HFFc6 (cell line): Measurements from ENCODE around the gene BTBD1. TPM values are rescaled to one million over a fixed set of nuclear protein-coding genes. Genes with fewer than 3 reads are reported as not detected.

Experiments used
- DNase-seq: peaks from one replicate; pipeline ENCODE4 v3.0.0-alpha.2; 2018
- H3K27ac Mint-ChIP-seq: 2 replicates; pipeline ENCODE4 v1.8.0; 2020; ENCODE audit warnings: mild to moderate bottlenecking, mixed read lengths
- H3K27me3 Mint-ChIP-seq: 2 replicates; pipeline ENCODE4 v1.8.0; 2021; ENCODE audit warnings: mild to moderate bottlenecking, moderate library complexity, mixed read lengths; ENCODE audit not compliant: insufficient read depth
- H3K36me3 Mint-ChIP-seq: 2 replicates; pipeline ENCODE4 v1.8.0; 2021; ENCODE audit warnings: low read depth, mixed read lengths
- H3K4me1 Mint-ChIP-seq: 2 replicates; pipeline ENCODE4 v1.8.0; 2020; ENCODE audit warnings: low read depth, mixed read lengths
- H3K4me3 Mint-ChIP-seq: 2 replicates; pipeline ENCODE4 v1.8.0; 2020; ENCODE audit warnings: mild to moderate bottlenecking, moderate library complexity, mixed read lengths
- H3K9me3 Mint-ChIP-seq: 2 replicates; pipeline ENCODE4 v1.8.0; 2020; ENCODE audit warnings: mild to moderate bottlenecking, mixed read lengths
- total RNA-seq, 6 experiments: library from RNA; stranded (reverse); fragmentation: NEBNext Ultra II Directional; extraction: Animal tissue kit (Norgen Biotek cat#: 25700); gene quantifications; 2 replicates in 1 of 6; 3 replicates in 5 of 6; pipeline ENCODE4 v1.2.3, GENCODE V29; 2021
- TF ChIP-seq, protein P1 (sequence below): fragments of 200-600 bp; sonication (generic); IDR thresholded peaks from 2 replicates; pipeline ENCODE4 v1.5.0; 2021; ENCODE audit warnings: antibody characterized with exemption, mild to moderate bottlenecking

The BTBD1 gene
- total RNA-seq, 6 experiments from 2014 or later = 62.2 to 74.8 (median 69.4) TPM

DNA sequence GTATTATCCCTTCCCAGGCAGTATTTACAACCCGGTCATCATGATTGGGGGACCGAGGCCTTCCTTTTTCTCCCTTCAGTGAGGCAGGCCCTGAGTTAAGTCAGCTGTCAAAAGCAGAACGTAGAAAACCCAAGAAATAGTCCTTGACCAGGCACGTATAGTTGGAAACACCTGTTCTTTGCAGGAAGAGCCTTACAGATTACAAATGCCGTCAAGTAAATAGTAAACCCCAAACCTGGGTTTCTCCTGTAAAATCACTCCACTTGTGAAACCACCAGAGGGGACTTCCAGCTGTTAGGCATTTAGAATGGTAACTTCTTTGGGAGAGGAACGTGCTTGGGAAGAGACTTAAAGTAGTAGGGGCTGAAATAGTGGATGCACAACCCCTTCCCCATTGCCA lies 1.0 kb upstream of the BTBD1 start:
- H3K36me3 Mint-ChIP-seq = peaks cover 26% of the 10 kb centered on the region
- no peaks in the 10 kb centered on the region; the same call in 1 of the 2 replicates for H3K27me3 Mint-ChIP-seq
- TF ChIP-seq, protein P1, sequence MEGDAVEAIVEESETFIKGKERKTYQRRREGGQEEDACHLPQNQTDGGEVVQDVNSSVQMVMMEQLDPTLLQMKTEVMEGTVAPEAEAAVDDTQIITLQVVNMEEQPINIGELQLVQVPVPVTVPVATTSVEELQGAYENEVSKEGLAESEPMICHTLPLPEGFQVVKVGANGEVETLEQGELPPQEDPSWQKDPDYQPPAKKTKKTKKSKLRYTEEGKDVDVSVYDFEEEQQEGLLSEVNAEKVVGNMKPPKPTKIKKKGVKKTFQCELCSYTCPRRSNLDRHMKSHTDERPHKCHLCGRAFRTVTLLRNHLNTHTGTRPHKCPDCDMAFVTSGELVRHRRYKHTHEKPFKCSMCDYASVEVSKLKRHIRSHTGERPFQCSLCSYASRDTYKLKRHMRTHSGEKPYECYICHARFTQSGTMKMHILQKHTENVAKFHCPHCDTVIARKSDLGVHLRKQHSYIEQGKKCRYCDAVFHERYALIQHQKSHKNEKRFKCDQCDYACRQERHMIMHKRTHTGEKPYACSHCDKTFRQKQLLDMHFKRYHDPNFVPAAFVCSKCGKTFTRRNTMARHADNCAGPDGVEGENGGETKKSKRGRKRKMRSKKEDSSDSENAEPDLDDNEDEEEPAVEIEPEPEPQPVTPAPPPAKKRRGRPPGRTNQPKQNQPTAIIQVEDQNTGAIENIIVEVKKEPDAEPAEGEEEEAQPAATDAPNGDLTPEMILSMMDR = no peak
- DNase-seq = no peak
- peaks cover 13% of the 10 kb centered on the region for H3K9me3 Mint-ChIP-seq
- peak overlapping the region; percentile 85; the same call in 1 of the 2 replicates for H3K27ac Mint-ChIP-seq
- H3K4me1 Mint-ChIP-seq = peaks cover 28% of the 10 kb centered on the region
- peak overlapping the region; percentile 68; the same call in 1 of the 2 replicates for H3K4me3 Mint-ChIP-seq

DNA sequence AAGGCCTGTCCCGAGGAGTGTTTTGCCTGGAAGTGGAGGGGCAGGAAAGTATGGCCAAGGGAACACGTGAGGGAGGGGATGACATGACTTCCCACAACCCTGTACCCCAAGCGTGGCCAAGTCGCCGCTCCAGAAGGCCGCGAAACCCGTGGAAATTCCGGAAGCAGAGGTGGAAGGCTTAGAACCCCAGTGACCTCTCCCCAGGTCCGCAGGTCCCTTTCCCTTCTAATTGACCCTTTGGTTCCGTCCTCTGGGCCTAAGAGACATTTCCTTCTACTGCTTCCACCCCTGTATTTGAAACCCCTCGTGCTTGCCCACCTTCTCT lies 548 bp upstream of the BTBD1 start:
- Mint-ChIP-seq H3K9me3 (peaks cover 10% of the 10 kb centered on the region), H3K36me3 (peaks cover 26% of the 10 kb centered on the region), H3K27ac (peak overlapping the region; percentile 85), H3K4me1 (peaks cover 28% of the 10 kb centered on the region), H3K27me3 (no peaks in the 10 kb centered on the region; the same call in 1 of the 2 replicates), H3K4me3 (peak overlapping the region; percentile 68)
- no peak for DNase-seq
- TF ChIP-seq, protein P1 = no peak

DNA sequence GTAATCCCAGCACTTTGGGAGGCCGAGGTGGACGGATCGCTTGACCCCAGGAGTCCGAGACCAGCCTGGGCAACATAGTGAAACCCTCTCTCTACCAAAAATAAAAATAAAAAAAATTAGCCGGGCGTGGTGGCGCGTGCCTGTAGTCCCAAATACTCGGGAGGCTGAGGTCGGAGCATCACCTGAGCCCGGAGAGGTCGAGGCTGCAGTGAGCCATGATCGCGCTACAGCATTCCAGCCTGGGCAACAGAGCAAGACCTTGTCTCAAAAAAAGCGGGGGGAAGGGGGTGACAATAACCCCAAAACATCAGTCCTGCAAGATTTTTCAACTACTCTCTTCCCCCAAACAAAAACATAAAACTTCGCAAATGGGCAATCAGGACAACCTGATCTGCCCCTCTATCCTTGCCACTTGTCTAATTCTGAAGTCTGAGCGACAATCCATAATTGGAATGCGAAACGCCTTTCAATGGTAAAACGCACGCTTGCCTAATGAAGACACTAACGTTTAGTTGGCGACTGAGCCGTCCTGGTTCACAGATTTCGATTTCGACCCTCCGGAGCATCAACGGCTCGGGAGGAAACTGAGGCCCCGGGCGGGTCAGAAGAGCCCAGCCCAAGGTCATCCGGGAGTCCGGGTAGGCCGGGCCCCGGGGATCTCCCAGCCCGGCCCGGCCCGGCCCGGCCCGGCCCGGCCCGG lies 868 bp downstream of the BTBD1 start:
- Mint-ChIP-seq H3K9me3 (peaks cover 6% of the 10 kb centered on the region), H3K4me3 (no peak overlapping the region; the same call in 1 of the 2 replicates), H3K27ac (peak overlapping the region; percentile 79), H3K4me1 (peaks cover 27% of the 10 kb centered on the region), H3K36me3 (peaks cover 21% of the 10 kb centered on the region), H3K27me3 (no peaks in the 10 kb centered on the region; the same call in 1 of the 2 replicates)
- DNase-seq = no peak
- TF ChIP-seq, protein P1 = no peak

DNA sequence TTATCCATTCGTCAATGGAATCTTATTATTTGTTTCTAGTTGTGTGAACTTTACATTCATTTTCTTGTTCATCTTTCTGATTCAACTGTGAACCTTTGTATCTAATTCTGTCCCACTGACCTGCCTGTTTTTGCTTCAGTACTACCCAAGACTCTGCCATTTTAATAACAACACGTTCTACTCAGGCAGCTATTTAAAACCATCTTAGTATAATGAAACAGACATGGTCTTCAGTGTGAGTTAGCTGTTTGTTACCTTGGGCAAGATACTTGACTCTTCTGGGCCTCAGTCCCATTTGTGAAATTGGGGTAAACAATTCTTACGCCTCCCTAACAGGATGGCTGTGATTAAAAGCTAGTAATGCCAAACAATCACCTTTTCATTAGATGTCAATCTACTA lies 1.6 kb downstream of the BTBD1 start:
- no peak overlapping the region; the same call in 1 of the 2 replicates for H3K4me3 Mint-ChIP-seq
- H3K36me3 Mint-ChIP-seq = peaks cover 21% of the 10 kb centered on the region
- H3K4me1 Mint-ChIP-seq = peaks cover 20% of the 10 kb centered on the region
- peaks cover 6% of the 10 kb centered on the region for H3K9me3 Mint-ChIP-seq
- H3K27ac Mint-ChIP-seq = peak overlapping the region; percentile 79
- TF ChIP-seq, protein P1 = no peak
- DNase-seq = no peak
- H3K27me3 Mint-ChIP-seq = no peaks in the 10 kb centered on the region; the same call in 1 of the 2 replicates

DNA sequence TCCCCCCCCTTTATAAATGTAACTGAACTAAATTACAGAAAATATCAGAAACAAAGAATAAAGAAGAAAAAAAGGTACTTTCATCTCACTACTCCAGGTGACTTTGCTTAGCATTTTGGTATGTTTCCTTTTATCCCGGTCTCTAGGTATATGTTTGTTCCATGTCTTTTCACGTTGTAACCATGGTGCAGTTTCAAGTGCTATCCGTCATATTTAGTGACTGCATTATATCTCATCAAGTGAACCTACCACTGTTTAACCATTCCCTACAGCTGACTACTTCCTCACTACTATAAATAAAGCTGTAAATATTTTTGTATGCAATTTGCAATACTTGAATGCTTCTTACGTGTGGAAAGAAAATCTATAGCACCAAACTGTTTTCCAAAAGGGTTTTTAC lies 2.2 kb downstream of the BTBD1 start:
- Mint-ChIP-seq H3K27ac (0 out of 2 replicates have a peak overlapping the region, but pooled peaks have one; percentile 11), H3K9me3 (peaks cover 6% of the 10 kb centered on the region), H3K36me3 (peaks cover 21% of the 10 kb centered on the region), H3K4me3 (no peak overlapping the region; the same call in 1 of the 2 replicates), H3K4me1 (peaks cover 14% of the 10 kb centered on the region), H3K27me3 (no peaks in the 10 kb centered on the region; the same call in 1 of the 2 replicates)
- TF ChIP-seq, protein P1 = no peak
- DNase-seq = no peak
